SJSA1 (cell line): Measurements from ENCODE around the gene C10orf90. TPM values are rescaled to one million over a fixed set of nuclear protein-coding genes. Genes with fewer than 3 reads are reported as not detected.

Experiments used
- DNase-seq, 2 experiments: peaks; one replicate each; pipeline ENCODE4 v3.0.0-alpha.2; 2015 to 2020; ENCODE audit warnings: low spot score in 2 of 2, low read depth in 1 of 2
- H3K27ac ChIP-seq: fragments of 250-450 bp; sonication (Bioruptor Pico); 2 replicates; pipeline ENCODE4 v1.5.1; 2020; ENCODE audit warnings: mild to moderate bottlenecking, moderate library complexity
- H3K27me3 ChIP-seq: fragments of 250-450 bp; sonication (Bioruptor Pico); replicated peaks from 2 replicates; pipeline ENCODE4 v1.5.1; 2020; ENCODE audit warnings: mild to moderate bottlenecking, moderate library complexity
- H3K36me3 ChIP-seq: fragments of 250-450 bp; sonication (Bioruptor Pico); 2 replicates; pipeline ENCODE4 v1.5.1; 2020; ENCODE audit warnings: mild to moderate bottlenecking
- H3K4me1 ChIP-seq: fragments of 250-450 bp; sonication (Bioruptor Pico); replicated peaks from 2 replicates; pipeline ENCODE4 v1.6.1; 2021; ENCODE audit warnings: mild to moderate bottlenecking
- H3K4me3 ChIP-seq: fragments of 250-450 bp; sonication (Bioruptor Pico); 2 replicates; pipeline ENCODE4 v1.5.1; 2020; ENCODE audit warnings: mild to moderate bottlenecking
- H3K9me3 ChIP-seq: fragments of 250-450 bp; sonication (Bioruptor Pico); replicated peaks from 2 replicates; pipeline ENCODE4 v1.5.1; 2020; ENCODE audit warnings: mild to moderate bottlenecking
- total RNA-seq: library from RNA; depleted of rRNA; stranded (reverse); fragments of >200 nt; shearing (Covaris generic); gene quantifications from 2 replicates; pipeline ENCODE4 v1.2.3, GENCODE V29; 2014

C10orf90 gene
- total RNA-seq, 1 experiment from 2014 or later = not detected

- Histone ChIP-seq H3K27ac (no peak overlapping the region), H3K27me3 (no peaks in the 10 kb centered on the region), H3K4me3 (no peak overlapping the region), H3K36me3 (no peaks in the 10 kb centered on the region), H3K4me1 (no peaks in the 10 kb centered on the region), H3K9me3 (no peaks in the 10 kb centered on the region)
- DNase-seq = no peak
Measured at GRCh38 chr10:126663880-126664279, 6.6 kb downstream of the C10orf90 start.

GRCh38 chr10:126663328-126663727, 7.2 kb downstream of the C10orf90 start:
- Histone ChIP-seq H3K27me3 (0 out of 2 replicates have a peak, but pooled peaks cover under 1% of the 10 kb centered on the region), H3K9me3 (no peaks in the 10 kb centered on the region), H3K4me1 (no peaks in the 10 kb centered on the region), H3K4me3 (no peak overlapping the region), H3K36me3 (no peaks in the 10 kb centered on the region), H3K27ac (no peak overlapping the region)
- no peak for DNase-seq

GRCh38 chr10:126661841-126662515, 8.5 kb downstream of the C10orf90 start:
- H3K27ac ChIP-seq = no peak overlapping the region
- DNase-seq = no peak

GRCh38 chr10:126661356-126661755, 9.1 kb downstream of the C10orf90 start:
- 0 out of 2 replicates have a peak, but pooled peaks cover 3% of the 10 kb centered on the region for H3K27me3 ChIP-seq
- no peaks in the 10 kb centered on the region for H3K36me3 ChIP-seq
- H3K27ac ChIP-seq = no peak overlapping the region
- no peaks in the 10 kb centered on the region for H3K4me1 ChIP-seq
- no peak overlapping the region for H3K4me3 ChIP-seq
- H3K9me3 ChIP-seq = no peaks in the 10 kb centered on the region
- DNase-seq = no peak

More at GRCh38 chr10:126661841-126662515, 8.5 kb downstream of the C10orf90 start:
- Histone ChIP-seq H3K4me3 (no peak overlapping the region), H3K4me1 (no peaks in the 10 kb centered on the region), H3K9me3 (no peaks in the 10 kb centered on the region), H3K27me3 (0 out of 2 replicates have a peak, but pooled peaks cover 3% of the 10 kb centered on the region), H3K36me3 (no peaks in the 10 kb centered on the region)

- no peaks in the 10 kb centered on the region for H3K9me3 ChIP-seq
- no peak for DNase-seq
Measured at GRCh38 chr10:126659750-126660149, 10.7 kb downstream of the C10orf90 start.

GRCh38 chr10:126658928-126659327, 11.6 kb downstream of the C10orf90 start:
- no peak for DNase-seq
- no peak overlapping the region for H3K27ac ChIP-seq
- H3K36me3 ChIP-seq = no peaks in the 10 kb centered on the region
- H3K9me3 ChIP-seq = no peaks in the 10 kb centered on the region
- no peak overlapping the region for H3K4me3 ChIP-seq
- H3K27me3 ChIP-seq = 0 out of 2 replicates have a peak, but pooled peaks cover 5% of the 10 kb centered on the region
- H3K4me1 ChIP-seq = no peaks in the 10 kb centered on the region

More at GRCh38 chr10:126659750-126660149, 10.7 kb downstream of the C10orf90 start:
- Histone ChIP-seq H3K36me3 (no peaks in the 10 kb centered on the region), H3K4me3 (no peak overlapping the region), H3K27me3 (0 out of 2 replicates have a peak, but pooled peaks cover 3% of the 10 kb centered on the region), H3K4me1 (no peaks in the 10 kb centered on the region), H3K27ac (no peak overlapping the region)

GRCh38 chr10:126654579-126654978, 15.9 kb downstream of the C10orf90 start:
- H3K4me3 ChIP-seq = no peak overlapping the region
- no peaks in the 10 kb centered on the region for H3K4me1 ChIP-seq
- no peak for DNase-seq
- H3K9me3 ChIP-seq = no peaks in the 10 kb centered on the region
- H3K27ac ChIP-seq = no peak overlapping the region
- H3K27me3 ChIP-seq = 0 out of 2 replicates have a peak, but pooled peaks cover 5% of the 10 kb centered on the region
- H3K36me3 ChIP-seq = no peaks in the 10 kb centered on the region

- no peak overlapping the region for H3K27ac ChIP-seq
- no peaks in the 10 kb centered on the region for H3K36me3 ChIP-seq
- H3K4me3 ChIP-seq = no peak overlapping the region
- DNase-seq = no peak
- H3K27me3 ChIP-seq = 0 out of 2 replicates have a peak, but pooled peaks cover 2% of the 10 kb centered on the region
- H3K4me1 ChIP-seq = no peaks in the 10 kb centered on the region
- H3K9me3 ChIP-seq = no peaks in the 10 kb centered on the region
Measured at GRCh38 chr10:126651467-126651866, 19.0 kb downstream of the C10orf90 start.

GRCh38 chr10:126650161-126650560, 20.3 kb downstream of the C10orf90 start:
- Histone ChIP-seq H3K4me3 (no peak overlapping the region), H3K27me3 (0 out of 2 replicates have a peak, but pooled peaks cover 2% of the 10 kb centered on the region), H3K27ac (no peak overlapping the region), H3K4me1 (no peaks in the 10 kb centered on the region), H3K36me3 (no peaks in the 10 kb centered on the region), H3K9me3 (no peaks in the 10 kb centered on the region)
- DNase-seq = no peak

- Histone ChIP-seq H3K4me3 (no peak overlapping the region), H3K27me3 (no peaks in the 10 kb centered on the region), H3K36me3 (no peaks in the 10 kb centered on the region), H3K4me1 (no peaks in the 10 kb centered on the region), H3K9me3 (no peaks in the 10 kb centered on the region), H3K27ac (no peak overlapping the region)
- no peak for DNase-seq
Measured at GRCh38 chr10:126647116-126647515, 23.4 kb downstream of the C10orf90 start.

GRCh38 chr10:126646110-126646509, 24.4 kb downstream of the C10orf90 start:
- no peaks in the 10 kb centered on the region for H3K36me3 ChIP-seq
- H3K27me3 ChIP-seq = no peaks in the 10 kb centered on the region
- no peak overlapping the region for H3K27ac ChIP-seq
- no peaks in the 10 kb centered on the region for H3K4me1 ChIP-seq
- no peaks in the 10 kb centered on the region for H3K9me3 ChIP-seq
- no peak overlapping the region for H3K4me3 ChIP-seq
- no peak for DNase-seq

GRCh38 chr10:126640401-126640800, 30.1 kb downstream of the C10orf90 start:
- H3K4me1 ChIP-seq = no peaks in the 10 kb centered on the region
- no peak overlapping the region for H3K27ac ChIP-seq
- H3K27me3 ChIP-seq = no peaks in the 10 kb centered on the region
- DNase-seq = no peak
- H3K9me3 ChIP-seq = no peaks in the 10 kb centered on the region
- no peak overlapping the region for H3K4me3 ChIP-seq
- no peaks in the 10 kb centered on the region for H3K36me3 ChIP-seq

GRCh38 chr10:126639084-126639483, 31.4 kb downstream of the C10orf90 start:
- DNase-seq = no peak
- Histone ChIP-seq H3K4me1 (no peaks in the 10 kb centered on the region), H3K4me3 (no peak overlapping the region), H3K36me3 (no peaks in the 10 kb centered on the region), H3K9me3 (no peaks in the 10 kb centered on the region), H3K27me3 (no peaks in the 10 kb centered on the region), H3K27ac (no peak overlapping the region)

GRCh38 chr10:126638542-126638941, 32.0 kb downstream of the C10orf90 start:
- Histone ChIP-seq H3K4me1 (no peaks in the 10 kb centered on the region), H3K27me3 (no peaks in the 10 kb centered on the region), H3K27ac (no peak overlapping the region), H3K36me3 (no peaks in the 10 kb centered on the region), H3K4me3 (no peak overlapping the region), H3K9me3 (no peaks in the 10 kb centered on the region)
- DNase-seq = no peak
